ENCODE data around the gene LURAP1L.
"Not testable (repeated sequence)": the region's sequence is repeated elsewhere in the genome, so short reads cannot be mapped to it uniquely, and the experiment has no call there.

LURAP1L gene

GRCh38 chr9:12862611-12863410 lies 88.0 kb downstream of the LURAP1L start:
- DNase-seq: no peak

- DNase-seq: no peak
These were observed 88.8 kb downstream of the LURAP1L start for GRCh38 chr9:12863618-12864017.

GRCh38 chr9:12865380-12865779 lies 90.6 kb downstream of the LURAP1L start:
- not testable (repeated sequence) for DNase-seq
